HCT116 (cell line): ENCODE data around the gene DNMT3A.

Source experiments
- CEBPB ChIP-seq: IDR thresholded peaks from 2 replicates; pipeline ENCODE4 v1.6.1; 2012; ENCODE audit warnings: low read depth
- EZH2 ChIP-seq: fragments of 200-600 bp; sonication (generic); IDR thresholded peaks from 2 replicates; pipeline ENCODE4 v1.6.1; 2017; ENCODE audit warnings: antibody characterized with exemption, mixed run types
- POLR2AphosphoS5 ChIP-seq: IDR thresholded peaks from 2 replicates; pipeline ENCODE4 v1.6.1; 2011; ENCODE audit warnings: mild to moderate bottlenecking, low read depth, low read length, moderate library complexity
- REST ChIP-seq: IDR thresholded peaks from 2 replicates; pipeline ENCODE4 v1.6.1; 2012; ENCODE audit warnings: low read depth
- ZNF274 ChIP-seq: fragments of 200-500 bp; sonication (Bioruptor generic); IDR thresholded peaks from 2 replicates; pipeline ENCODE4 v1.6.1; 2014; ENCODE audit warnings: mild to moderate bottlenecking, low read depth, low read length, inconsistent platforms
- TF ChIP-seq, protein P1 (sequence below), 3 experiments: fragments of 200-600 bp in 1 of 3; sonication (generic) in 1 of 3; IDR thresholded peaks in 2 of 3; conservative IDR thresholded peaks in 1 of 3; 2 replicates each; pipeline ENCODE4 v1.5.1; 2012 to 2017; ENCODE audit warnings: low read depth in 2 of 3, low read length in 2 of 3, antibody characterized with exemption in 1 of 3, borderline replicate concordance in 1 of 3, control low read depth in 1 of 3, mild to moderate bottlenecking in 1 of 3, mixed read lengths in 1 of 3, mixed run types in 1 of 3, moderate library complexity in 1 of 3; ENCODE audit not compliant: insufficient read depth in 1 of 3

GRCh38 chr2:25369439-25369838 lies 27.7 kb upstream of the DNMT3A start:
- TF ChIP-seq, protein P1, sequence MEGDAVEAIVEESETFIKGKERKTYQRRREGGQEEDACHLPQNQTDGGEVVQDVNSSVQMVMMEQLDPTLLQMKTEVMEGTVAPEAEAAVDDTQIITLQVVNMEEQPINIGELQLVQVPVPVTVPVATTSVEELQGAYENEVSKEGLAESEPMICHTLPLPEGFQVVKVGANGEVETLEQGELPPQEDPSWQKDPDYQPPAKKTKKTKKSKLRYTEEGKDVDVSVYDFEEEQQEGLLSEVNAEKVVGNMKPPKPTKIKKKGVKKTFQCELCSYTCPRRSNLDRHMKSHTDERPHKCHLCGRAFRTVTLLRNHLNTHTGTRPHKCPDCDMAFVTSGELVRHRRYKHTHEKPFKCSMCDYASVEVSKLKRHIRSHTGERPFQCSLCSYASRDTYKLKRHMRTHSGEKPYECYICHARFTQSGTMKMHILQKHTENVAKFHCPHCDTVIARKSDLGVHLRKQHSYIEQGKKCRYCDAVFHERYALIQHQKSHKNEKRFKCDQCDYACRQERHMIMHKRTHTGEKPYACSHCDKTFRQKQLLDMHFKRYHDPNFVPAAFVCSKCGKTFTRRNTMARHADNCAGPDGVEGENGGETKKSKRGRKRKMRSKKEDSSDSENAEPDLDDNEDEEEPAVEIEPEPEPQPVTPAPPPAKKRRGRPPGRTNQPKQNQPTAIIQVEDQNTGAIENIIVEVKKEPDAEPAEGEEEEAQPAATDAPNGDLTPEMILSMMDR (IDR thresholded peaks at IDR 0.05 in 2 of 3, conservative IDR thresholded peaks at IDR 0.05 in 1 of 3; ENCODE audit: borderline replicate concordance in 1 of 3, insufficient read depth in 1 of 3, low read depth in 2 of 3, low read length in 2 of 3) = no peak
- TF ChIP-seq REST (no peak), EZH2 (no peak), CEBPB (no peak), ZNF274 (no peak), POLR2AphosphoS5 (no peak)
